Measurements from ENCODE around the gene PRMT1. TPM values are rescaled to one million over a fixed set of nuclear protein-coding genes. Genes with fewer than 3 reads are reported as not detected.

PRMT1 gene
- total and polyA plus RNA-seq, 2 of the 13 experiments (the other 11 are each of a cell fraction or from before 2014, with no cell fraction given): 324 to 374 TPM

DNA sequence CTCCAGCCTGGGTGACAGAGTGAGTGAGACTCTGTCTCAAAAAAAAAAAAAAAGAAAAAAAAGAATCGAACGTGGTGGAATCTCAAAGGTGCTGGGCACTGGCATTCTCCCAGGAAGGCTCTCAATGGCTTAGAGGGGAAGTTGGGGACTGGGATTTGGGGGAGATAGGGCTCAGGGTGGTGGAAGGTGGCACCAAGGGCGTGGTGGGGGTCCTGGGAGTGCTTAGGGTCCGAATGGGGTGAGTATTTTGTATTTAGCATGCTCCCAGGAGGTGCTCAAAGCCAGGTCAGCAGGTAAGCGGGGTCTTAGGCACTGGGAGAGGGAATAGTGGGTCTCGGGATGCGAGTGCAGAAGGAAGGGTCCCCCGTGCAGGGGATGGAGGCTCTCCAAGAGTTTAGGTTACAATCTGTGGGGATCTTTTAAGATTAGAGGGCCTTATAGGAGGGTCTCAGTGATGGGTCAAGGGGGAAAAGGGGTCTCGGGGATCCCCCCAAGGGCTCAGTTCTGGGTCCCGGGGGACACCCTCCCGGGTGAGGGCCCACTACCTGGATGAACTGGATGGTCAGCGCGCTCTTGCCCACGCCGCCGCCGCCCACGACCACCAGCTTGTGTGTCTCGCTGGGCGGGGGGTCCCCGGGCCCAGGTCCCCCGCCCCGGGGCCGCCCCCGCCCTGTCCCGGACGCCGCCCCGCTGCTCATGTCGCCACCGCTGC is 37.5 kb upstream of the PRMT1 start (continued):
- TF ChIP-seq CHD2 (IDR thresholded peaks at IDR 0.05; ENCODE audit: low read depth, low read length): no peak
- TF ChIP-seq ZNF598 (CRISPR knock-in tag; IDR thresholded peaks at IDR 0.05; ENCODE audit: borderline replicate concordance): no peak
- 0 out of 2 replicates have a peak, but pooled peaks have one; percentile 34 for TF ChIP-seq ZNF615 (CRISPR knock-in tag; IDR thresholded peaks at IDR 0.05; ENCODE audit: borderline replicate concordance)
- no peak for TF ChIP-seq STAT5B (CRISPR knock-in tag; IDR thresholded peaks at IDR 0.05)
- TF ChIP-seq THYN1 (CRISPR knock-in tag; IDR thresholded peaks at IDR 0.05; ENCODE audit: borderline replicate concordance, low read depth): no peak

DNA sequence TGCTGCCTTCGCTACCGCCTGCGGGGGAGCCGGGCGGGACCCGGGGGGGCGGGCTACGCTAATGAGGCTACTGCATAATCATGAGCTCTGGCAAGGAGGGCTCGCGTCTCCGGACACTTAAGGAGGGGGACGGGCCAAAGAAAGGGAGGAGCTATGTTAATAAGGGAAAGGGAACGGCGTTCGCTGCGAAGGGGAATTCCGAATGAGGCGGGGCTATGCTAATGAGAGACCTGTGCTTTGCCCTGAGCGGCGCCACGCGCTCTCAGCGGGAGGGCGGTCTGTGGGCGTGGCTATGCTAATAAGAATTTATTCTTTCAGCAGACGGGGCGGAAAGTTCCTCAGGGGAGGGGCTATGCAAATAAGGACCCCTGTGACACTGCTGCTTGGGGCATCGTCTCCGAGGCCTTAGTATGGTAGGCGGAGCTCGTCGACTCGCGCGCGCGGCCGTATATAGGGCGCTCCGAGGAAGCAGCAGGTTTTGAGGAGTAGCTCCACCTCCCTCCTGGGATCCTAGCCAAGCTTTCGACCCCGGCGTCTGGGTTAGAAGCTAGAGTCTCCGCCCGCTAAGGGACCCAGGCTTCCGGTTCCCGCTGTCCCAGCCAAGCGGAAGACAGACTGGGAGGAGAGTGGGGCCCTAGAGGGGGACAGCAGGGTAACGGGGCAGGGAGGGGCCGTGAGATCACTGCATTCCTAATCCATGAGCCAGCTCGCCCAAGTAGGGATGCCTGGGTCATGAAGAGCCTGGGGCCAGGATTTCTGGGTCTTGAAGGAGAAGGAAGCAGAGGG is 36.8 kb upstream of the PRMT1 start, which contains the start of gene RRAS:
Gene RRAS (minus strand): TSS at position 31 of the 786 bp plus-strand sequence. CDS start 45 bp downstream, outside the sequence.
- WGBS (ENCODE audit: low lambda C conversion rate): 2% methylated on average over 44 of the region's 51 CpGs
- peak; percentile 77 for ATAC-seq
- Histone ChIP-seq H4K20me1 (ENCODE audit: insufficient read depth, low read length) (no peaks in the 10 kb centered on the region), H3K4me1 (ENCODE audit: insufficient read depth, low read length) (peaks cover 43% of the 10 kb centered on the region), H3K4me2 (ENCODE audit: low read depth, low read length) (peak within 1 kb of the TSS; percentile 90), H3K27ac (ENCODE audit: extremely low read length, insufficient read depth, low read length) (peak within 1 kb of the TSS; percentile 98), H3K36me3 (replicated peaks in 1 of 2; ENCODE audit: control insufficient read depth in 1 of 2, insufficient read depth in 2 of 2, low read length in 2 of 2) (no peaks in the 10 kb centered on the region; a peak in 1 of 5 replicates), H2AFZ (ENCODE audit: low read length) (no peak within 1 kb of the TSS), H3K79me2 (ENCODE audit: insufficient read depth, low read length) (peaks cover 31% of the 10 kb centered on the region), H3K4me3 (replicated peaks in 1 of 3; ENCODE audit: insufficient read depth in 1 of 3, low read depth in 2 of 3, low read length in 3 of 3) (peak within 1 kb of the TSS; percentile 82 to 89 (median 83)), H3K9me3 (ENCODE audit: low read length) (no peaks in the 10 kb centered on the region), H3K27me3 (ENCODE audit: control insufficient read depth in 1 of 2, insufficient read depth in 2 of 2, low read length in 2 of 2) (no peaks in the 10 kb centered on the region; a peak in 1 of 5 replicates), H3K9ac (ENCODE audit: insufficient read depth, low read depth, low read length) (peak within 1 kb of the TSS; percentile 99)
- intact Hi-C loops (cut with micrococcal nuclease; ENCODE audit: unreplicated experiment) (loop anchor here (1.0 to 5.0 kb wide), 3 partner anchors 24 to 50 kb away; partner anchors contain the start of genes BCL2L12, IRF3 and PRMT1), in situ Hi-C loops (cut with HindIII; ENCODE audit: extremely low pct_ligation_motif_present, low pct_unique_long_range_greater_than_20kb) (no loop called here)
- FAIRE-seq: peak; percentile 99
- ChIA-PET POLR2A (interaction anchor here (0.6 to 4.6 kb wide), 32 partner anchors 8 to 880 kb away, joined by 3 to 92 read pairs (median 5); partner anchors contain the start of genes AKT1S1, ALDH16A1, BCL2L12 and FCGRT), CTCF (ENCODE audit: low intra/inter-chr PET ratio, low total read pairs) (no interaction called here)
- BruUV-seq (replicated peaks): no TSS peak
- DNase-seq (ENCODE audit: low spot score): peak; percentile 98
- TF ChIP-seq ZNF83 (CRISPR knock-in tag; IDR thresholded peaks at IDR 0.05; ENCODE audit: borderline replicate concordance) (no peak), PRMT3 (CRISPR knock-in tag; IDR thresholded peaks at IDR 0.05; ENCODE audit: borderline replicate concordance, low read depth) (no peak), ZSCAN31 (CRISPR knock-in tag; IDR thresholded peaks at IDR 0.05; ENCODE audit: low read depth) (0 out of 2 replicates have a peak, but pooled peaks have one; percentile 55), RNF2 (conservative IDR thresholded peaks at IDR 0.05; ENCODE audit: low read depth) (no peak), ZNF75D (CRISPR knock-in tag; IDR thresholded peaks at IDR 0.05; ENCODE audit: borderline replicate concordance) (no peak), LCORL (IDR thresholded peaks at IDR 0.05) (no peak), LCORL (CRISPR knock-in tag; IDR thresholded peaks at IDR 0.05) (no peak; the same call in 1 of the 2 replicates), HNF4A (CRISPR knock-in tag; IDR thresholded peaks at IDR 0.05) (no peak), CBX5 (CRISPR knock-in tag; IDR thresholded peaks at IDR 0.05; ENCODE audit: borderline replicate concordance) (peak; percentile 77; the same call in 1 of the 2 replicates), MAFG (CRISPR knock-in tag; IDR thresholded peaks at IDR 0.05) (no peak), SRSF4 (IDR thresholded peaks at IDR 0.05; ENCODE audit: low read depth, low read length, poor library complexity, severe bottlenecking) (no peak), EED (CRISPR knock-in tag; IDR thresholded peaks at IDR 0.05) (no peak)
- TF ChIP-seq, protein P1, sequence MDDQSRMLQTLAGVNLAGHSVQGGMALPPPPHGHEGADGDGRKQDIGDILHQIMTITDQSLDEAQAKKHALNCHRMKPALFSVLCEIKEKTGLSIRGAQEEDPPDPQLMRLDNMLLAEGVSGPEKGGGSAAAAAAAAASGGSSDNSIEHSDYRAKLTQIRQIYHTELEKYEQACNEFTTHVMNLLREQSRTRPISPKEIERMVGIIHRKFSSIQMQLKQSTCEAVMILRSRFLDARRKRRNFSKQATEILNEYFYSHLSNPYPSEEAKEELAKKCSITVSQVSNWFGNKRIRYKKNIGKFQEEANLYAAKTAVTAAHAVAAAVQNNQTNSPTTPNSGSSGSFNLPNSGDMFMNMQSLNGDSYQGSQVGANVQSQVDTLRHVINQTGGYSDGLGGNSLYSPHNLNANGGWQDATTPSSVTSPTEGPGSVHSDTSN (CRISPR knock-in tag; IDR thresholded peaks at IDR 0.05; ENCODE audit: borderline replicate concordance): no peak
- TF ChIP-seq, protein P2, sequence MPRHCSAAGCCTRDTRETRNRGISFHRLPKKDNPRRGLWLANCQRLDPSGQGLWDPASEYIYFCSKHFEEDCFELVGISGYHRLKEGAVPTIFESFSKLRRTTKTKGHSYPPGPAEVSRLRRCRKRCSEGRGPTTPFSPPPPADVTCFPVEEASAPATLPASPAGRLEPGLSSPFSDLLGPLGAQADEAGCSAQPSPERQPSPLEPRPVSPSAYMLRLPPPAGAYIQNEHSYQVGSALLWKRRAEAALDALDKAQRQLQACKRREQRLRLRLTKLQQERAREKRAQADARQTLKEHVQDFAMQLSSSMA (CRISPR knock-in tag; IDR thresholded peaks at IDR 0.05): 0 out of 2 replicates have a peak, but pooled peaks have one; percentile 56

Measured in HepG2 (cell line).